ENCODE data around the gene LAMTOR5. TPM values are rescaled to one million over a fixed set of nuclear protein-coding genes. Genes with fewer than 3 reads are reported as not detected.

Gene LAMTOR5
- total and polyA plus RNA-seq, 2 of the 13 experiments (the other 11 are each of a cell fraction or from before 2014, with no cell fraction given), result 96.7 to 400 TPM

DNA sequence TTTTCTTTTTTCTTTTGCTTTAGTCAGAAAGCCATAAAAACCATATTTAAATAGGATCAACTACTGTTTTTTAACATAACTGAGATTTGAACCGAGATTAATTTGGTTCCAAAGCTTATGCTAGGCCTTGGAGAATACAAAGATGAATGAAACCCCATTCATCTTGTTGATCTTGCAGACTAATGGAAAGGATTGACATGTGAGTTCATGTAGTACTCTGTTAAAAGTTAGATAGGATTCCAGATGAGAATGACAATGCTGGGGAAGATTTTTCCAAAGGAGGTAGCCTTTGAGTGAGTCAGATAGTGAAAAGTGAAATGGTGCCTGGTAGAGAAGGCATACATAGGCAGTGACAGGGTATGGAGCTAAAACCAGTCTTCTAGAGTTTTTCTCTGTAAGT, 45.6 kb downstream of the LAMTOR5 start:
- no peak for TF ChIP-seq RARG (CRISPR knock-in tag; IDR thresholded peaks at IDR 0.05; ENCODE audit: low read depth)
- TF ChIP-seq ZNF296 (CRISPR knock-in tag; conservative IDR thresholded peaks at IDR 0.05), result no peak
- no peak for ATAC-seq
- Histone ChIP-seq H2AFZ (ENCODE audit: low read length) (no peak overlapping the region), H3K36me3 (replicated peaks in 1 of 2; ENCODE audit: control insufficient read depth in 1 of 2, insufficient read depth in 2 of 2, low read length in 2 of 2) (peaks cover 4 to 19% of the 10 kb centered on the region in 2 experiments; a peak in 2 of 5 replicates), H3K27ac (ENCODE audit: extremely low read length, insufficient read depth, low read length) (no peak overlapping the region), H3K79me2 (ENCODE audit: insufficient read depth, low read length) (peaks cover 30% of the 10 kb centered on the region), H3K27me3 (ENCODE audit: control insufficient read depth in 1 of 2, insufficient read depth in 2 of 2, low read length in 2 of 2) (no peaks in the 10 kb centered on the region), H3K4me3 (replicated peaks in 1 of 3; ENCODE audit: insufficient read depth in 1 of 3, low read depth in 2 of 3, low read length in 3 of 3) (no peak overlapping the region), H3K9ac (ENCODE audit: insufficient read depth, low read depth, low read length) (no peak overlapping the region), H4K20me1 (ENCODE audit: insufficient read depth, low read length) (no peaks in the 10 kb centered on the region), H3K9me3 (ENCODE audit: low read length) (no peaks in the 10 kb centered on the region), H3K4me2 (ENCODE audit: low read depth, low read length) (no peak overlapping the region), H3K4me1 (ENCODE audit: insufficient read depth, low read length) (peaks cover 17% of the 10 kb centered on the region)
- in situ Hi-C loops (cut with HindIII; ENCODE audit: extremely low pct_ligation_motif_present, low pct_unique_long_range_greater_than_20kb) (no loop called here), intact Hi-C loops (cut with micrococcal nuclease; ENCODE audit: unreplicated experiment) (no loop called here)
- CTCF ChIA-PET (ENCODE audit: low intra/inter-chr PET ratio, low total read pairs), result no interaction called here
- FAIRE-seq, result no peak
- WGBS (ENCODE audit: low lambda C conversion rate), result 98% methylated on average over 1 of the region's 1 CpG
- BruUV-seq (replicated peaks), result no TSS peak
- DNase-seq (ENCODE audit: low spot score), result no peak
- POLR2A ChIA-PET, result no interaction called here

DNA sequence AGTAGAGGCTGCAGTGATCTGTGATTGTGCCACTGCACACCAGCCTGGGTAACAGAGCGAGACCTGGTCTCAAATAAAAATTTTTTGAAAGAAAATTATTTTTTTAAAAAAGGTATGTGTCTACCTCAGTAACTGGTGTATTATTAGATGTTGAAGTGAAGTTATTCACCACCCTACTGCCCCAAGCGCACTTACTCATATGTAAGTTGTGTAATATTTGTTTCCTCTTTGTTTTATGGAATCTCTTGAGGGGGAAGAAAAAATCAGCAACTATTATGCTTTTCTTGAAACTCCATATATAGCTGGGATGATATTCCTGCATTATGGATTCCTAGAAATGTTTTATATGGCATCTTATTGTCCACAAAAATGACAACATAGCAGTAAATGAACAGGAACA, 47.1 kb downstream of the LAMTOR5 start:
- ATAC-seq (no peak), FAIRE-seq (no peak), DNase-seq (ENCODE audit: low spot score) (no peak)
- Histone ChIP-seq H3K9ac (ENCODE audit: insufficient read depth, low read depth, low read length) (no peak overlapping the region), H4K20me1 (ENCODE audit: insufficient read depth, low read length) (no peaks in the 10 kb centered on the region), H3K27me3 (ENCODE audit: control insufficient read depth in 1 of 2, insufficient read depth in 2 of 2, low read length in 2 of 2) (no peaks in the 10 kb centered on the region), H3K4me1 (ENCODE audit: insufficient read depth, low read length) (peaks cover 2% of the 10 kb centered on the region), H3K79me2 (ENCODE audit: insufficient read depth, low read length) (peaks cover 32% of the 10 kb centered on the region), H3K36me3 (replicated peaks in 1 of 2; ENCODE audit: control insufficient read depth in 1 of 2, insufficient read depth in 2 of 2, low read length in 2 of 2) (peaks cover 4 to 23% of the 10 kb centered on the region in 2 experiments; a peak in 3 of 5 replicates), H3K27ac (ENCODE audit: extremely low read length, insufficient read depth, low read length) (no peak overlapping the region), H3K4me2 (ENCODE audit: low read depth, low read length) (no peak overlapping the region), H3K4me3 (replicated peaks in 1 of 3; ENCODE audit: insufficient read depth in 1 of 3, low read depth in 2 of 3, low read length in 3 of 3) (no peak overlapping the region), H3K9me3 (ENCODE audit: low read length) (no peaks in the 10 kb centered on the region), H2AFZ (ENCODE audit: low read length) (no peak overlapping the region)
- BruUV-seq (replicated peaks), result no TSS peak
- TF ChIP-seq, protein P1, sequence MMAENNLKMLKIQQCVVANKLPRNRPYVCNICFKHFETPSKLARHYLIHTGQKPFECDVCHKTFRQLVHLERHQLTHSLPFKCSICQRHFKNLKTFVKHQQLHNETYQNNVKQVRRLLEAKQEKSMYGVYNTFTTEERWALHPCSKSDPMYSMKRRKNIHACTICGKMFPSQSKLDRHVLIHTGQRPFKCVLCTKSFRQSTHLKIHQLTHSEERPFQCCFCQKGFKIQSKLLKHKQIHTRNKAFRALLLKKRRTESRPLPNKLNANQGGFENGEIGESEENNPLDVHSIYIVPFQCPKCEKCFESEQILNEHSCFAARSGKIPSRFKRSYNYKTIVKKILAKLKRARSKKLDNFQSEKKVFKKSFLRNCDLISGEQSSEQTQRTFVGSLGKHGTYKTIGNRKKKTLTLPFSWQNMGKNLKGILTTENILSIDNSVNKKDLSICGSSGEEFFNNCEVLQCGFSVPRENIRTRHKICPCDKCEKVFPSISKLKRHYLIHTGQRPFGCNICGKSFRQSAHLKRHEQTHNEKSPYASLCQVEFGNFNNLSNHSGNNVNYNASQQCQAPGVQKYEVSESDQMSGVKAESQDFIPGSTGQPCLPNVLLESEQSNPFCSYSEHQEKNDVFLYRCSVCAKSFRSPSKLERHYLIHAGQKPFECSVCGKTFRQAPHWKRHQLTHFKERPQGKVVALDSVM (CRISPR knock-in tag; IDR thresholded peaks at IDR 0.05), result peak; percentile 60; the same call in 1 of the 2 replicates
- TF ChIP-seq SMAD3 (CRISPR knock-in tag; IDR thresholded peaks at IDR 0.05), result no peak
- intact Hi-C loops (cut with micrococcal nuclease; ENCODE audit: unreplicated experiment), result no loop called here
- ChIA-PET CTCF (ENCODE audit: low intra/inter-chr PET ratio, low total read pairs) (no interaction called here), POLR2A (no interaction called here)
- in situ Hi-C loops (cut with HindIII; ENCODE audit: extremely low pct_ligation_motif_present, low pct_unique_long_range_greater_than_20kb), result no loop called here
- 95% methylated on average over 2 of the region's 2 CpGs for WGBS (ENCODE audit: low lambda C conversion rate)

Data from HepG2 (cell line).